CD14-positive monocyte (primary cell): ENCODE results near the gene CFAP299. TPM values are rescaled to one million over a fixed set of nuclear protein-coding genes. Genes with fewer than 3 reads are reported as not detected.

ENCODE experiments used
- DNase-seq, 3 donors: peaks; one replicate each; pipeline ENCODE4 v3.0.0-alpha.2; 2011 to 2022
- H2AFZ ChIP-seq: 2 replicates; pipeline ENCODE4 v1.6.0; 2012; ENCODE audit warnings: mild to moderate bottlenecking, low read depth, low read length, inconsistent platforms; ENCODE audit not compliant: insufficient read depth, poor library complexity, severe bottlenecking
- H3K27ac ChIP-seq, 2 donors: 1 replicate in 1 of 2; 2 replicates in 1 of 2; pipeline ENCODE4 v1.5.1; 2012 to 2013; ENCODE audit warnings: low read length in 2 of 2, control low read depth in 1 of 2, inconsistent platforms in 1 of 2, low read depth in 1 of 2, mild to moderate bottlenecking in 1 of 2
- H3K27me3 ChIP-seq, 2 donors: one replicate each; pipeline versions ENCODE4 v1.6.0 to v1.6.1; 2011 to 2013; ENCODE audit warnings: low read length in 2 of 2; ENCODE audit not compliant: control insufficient read depth in 2 of 2, insufficient read depth in 2 of 2
- H3K36me3 ChIP-seq, 2 donors: replicated peaks in 1 of 2; 1 replicate in 1 of 2; 2 replicates in 1 of 2; pipeline versions ENCODE4 v1.5.1 to v1.6.1; 2012 to 2013; ENCODE audit warnings: low read length in 2 of 2, control low read depth in 1 of 2, inconsistent platforms in 1 of 2, mild to moderate bottlenecking in 1 of 2; ENCODE audit not compliant: insufficient read depth in 2 of 2, control insufficient read depth in 1 of 2
- H3K4me1 ChIP-seq, 2 donors: 1 replicate in 1 of 2; 2 replicates in 1 of 2; pipeline versions ENCODE4 v1.5.1 to v1.6.1; 2012 to 2013; ENCODE audit warnings: low read length in 2 of 2, control low read depth in 1 of 2, inconsistent platforms in 1 of 2, mild to moderate bottlenecking in 1 of 2, moderate library complexity in 1 of 2; ENCODE audit not compliant: insufficient read depth in 2 of 2, control insufficient read depth in 1 of 2
- H3K4me2 ChIP-seq: replicated peaks from 2 replicates; pipeline ENCODE3; 2012; ENCODE audit warnings: low read length, moderate library complexity, mild to moderate bottlenecking; ENCODE audit not compliant: poor library complexity, severe bottlenecking; ENCODE audit errors: extremely low read depth
- H3K4me3 ChIP-seq, 3 experiments: fragments of 200-600 bp in 1 of 3; sonication (generic) in 1 of 3; replicated peaks in 1 of 3; 1 replicate in 2 of 3; 2 replicates in 1 of 3; pipeline ENCODE4 v1.5.1; 2011 to 2013; ENCODE audit warnings: low read length in 3 of 3, mild to moderate bottlenecking in 3 of 3, control low read depth in 2 of 3, low read depth in 2 of 3, inconsistent platforms in 1 of 3, moderate library complexity in 1 of 3
- H3K79me2 ChIP-seq: 2 replicates; pipeline ENCODE4 v1.6.0; 2012; ENCODE audit warnings: mild to moderate bottlenecking, control low read depth, inconsistent platforms, low read length, moderate library complexity; ENCODE audit not compliant: insufficient read depth
- H3K9ac ChIP-seq: 2 replicates; pipeline ENCODE4 v1.6.0; 2017; ENCODE audit warnings: low read length, mild to moderate bottlenecking; ENCODE audit not compliant: insufficient read depth, poor library complexity, severe bottlenecking
- H3K9me3 ChIP-seq, 2 donors: replicated peaks in 1 of 2; 1 replicate in 1 of 2; 2 replicates in 1 of 2; pipeline versions ENCODE4 v1.5.1 to v1.6.1; 2012 to 2013; ENCODE audit warnings: low read length in 2 of 2, control low read depth in 1 of 2; ENCODE audit not compliant: control insufficient read depth in 1 of 2, insufficient read depth in 1 of 2
- H4K20me1 ChIP-seq: 2 replicates; pipeline ENCODE4 v1.6.0; 2012; ENCODE audit warnings: mild to moderate bottlenecking, low read length, control low read depth, moderate library complexity; ENCODE audit not compliant: insufficient read depth
- H3K27ac Mint-ChIP-seq, 7 donors: one replicate each; pipeline ENCODE4 v1.8.0; 2020; ENCODE audit warnings: mild to moderate bottlenecking in 7 of 7, mixed read lengths in 7 of 7, moderate library complexity in 6 of 7, inconsistent platforms in 2 of 7
- H3K27me3 Mint-ChIP-seq, 3 donors: one replicate each; pipeline ENCODE4 v1.8.0; 2021 to 2022; ENCODE audit warnings: low read depth in 3 of 3, mild to moderate bottlenecking in 3 of 3, mixed read lengths in 3 of 3, moderate library complexity in 3 of 3, inconsistent platforms in 1 of 3
- H3K36me3 Mint-ChIP-seq, 2 donors: one replicate each; pipeline ENCODE4 v1.8.0; 2020; ENCODE audit warnings: mixed read lengths in 2 of 2, inconsistent platforms in 1 of 2, mild to moderate bottlenecking in 1 of 2
- H3K4me1 Mint-ChIP-seq: one replicate; pipeline ENCODE4 v1.8.0; 2020; ENCODE audit warnings: mild to moderate bottlenecking, mixed read lengths
- H3K4me3 Mint-ChIP-seq, 2 donors: one replicate each; pipeline ENCODE4 v1.8.0; 2020; ENCODE audit warnings: mild to moderate bottlenecking in 2 of 2, mixed read lengths in 2 of 2, moderate library complexity in 1 of 2
- H3K9me3 Mint-ChIP-seq, 7 donors: one replicate each; pipeline ENCODE4 v1.8.0; 2020 to 2022; ENCODE audit warnings: mixed read lengths in 7 of 7, mild to moderate bottlenecking in 6 of 7, moderate library complexity in 6 of 7, inconsistent platforms in 2 of 7
- WGBS: methylation state at CpG from one replicate; pipeline ENCODE4 v1.1.5; 2013; ENCODE audit warnings: missing lambda C conversion rate; ENCODE audit not compliant: insufficient coverage; 5-methylcytosine and 5-hydroxymethylcytosine counted together
- intact Hi-C, 2 donors: fragments of 100-400 bp; cut with micrococcal nuclease; formaldehyde crosslinking; loops; one replicate each; pipeline versions ENCODE4 v1.15.0 to v1.15.1; 2023
- polyA plus RNA-seq, 3 donors: library from polyadenylated mRNA; depleted of rRNA in 1 of 3; unstranded in 2 of 3; stranded (reverse) in 1 of 3; fragments of 300-500 nt in 2 of 3; fragments of >200 nt in 1 of 3; fragmentation: Illumina TruSeq in 2 of 3; gene quantifications; 1 replicate in 2 of 3; 2 replicates in 1 of 3; pipeline ENCODE4 v1.2.3, GENCODE V29; 2012 to 2021
- TF ChIP-seq, protein P1 (sequence below): fragments of 200-600 bp; IDR thresholded peaks from one replicate; pipeline ENCODE4 v1.8.0; 2022; ENCODE audit warnings: antibody characterized with exemption, mild to moderate bottlenecking

The CFAP299 gene
- polyA plus RNA-seq, 3 donors = not detected

DNA sequence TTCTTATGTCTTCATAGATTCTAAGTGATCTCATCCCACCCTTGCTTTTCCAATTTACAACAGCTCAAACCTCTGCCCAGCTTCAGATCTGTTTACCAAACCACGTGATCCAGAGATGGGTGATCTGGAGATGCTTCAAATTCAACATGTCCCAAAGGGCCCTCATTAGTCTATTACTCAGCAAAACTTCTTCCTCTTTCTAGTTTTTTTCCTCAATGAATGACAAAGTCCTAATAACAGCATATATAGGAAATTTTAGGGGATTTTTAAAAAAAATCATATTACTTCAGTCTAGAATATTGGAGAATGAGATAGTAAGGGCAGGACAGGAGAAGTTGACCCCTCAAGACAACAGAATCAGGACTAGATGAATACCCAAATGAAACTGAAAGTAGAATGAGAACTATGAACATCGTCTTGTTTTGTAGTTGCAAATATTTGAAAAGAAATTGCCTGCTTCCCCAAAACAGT, 127.1 kb downstream of the CFAP299 start:
- TF ChIP-seq, protein P1, sequence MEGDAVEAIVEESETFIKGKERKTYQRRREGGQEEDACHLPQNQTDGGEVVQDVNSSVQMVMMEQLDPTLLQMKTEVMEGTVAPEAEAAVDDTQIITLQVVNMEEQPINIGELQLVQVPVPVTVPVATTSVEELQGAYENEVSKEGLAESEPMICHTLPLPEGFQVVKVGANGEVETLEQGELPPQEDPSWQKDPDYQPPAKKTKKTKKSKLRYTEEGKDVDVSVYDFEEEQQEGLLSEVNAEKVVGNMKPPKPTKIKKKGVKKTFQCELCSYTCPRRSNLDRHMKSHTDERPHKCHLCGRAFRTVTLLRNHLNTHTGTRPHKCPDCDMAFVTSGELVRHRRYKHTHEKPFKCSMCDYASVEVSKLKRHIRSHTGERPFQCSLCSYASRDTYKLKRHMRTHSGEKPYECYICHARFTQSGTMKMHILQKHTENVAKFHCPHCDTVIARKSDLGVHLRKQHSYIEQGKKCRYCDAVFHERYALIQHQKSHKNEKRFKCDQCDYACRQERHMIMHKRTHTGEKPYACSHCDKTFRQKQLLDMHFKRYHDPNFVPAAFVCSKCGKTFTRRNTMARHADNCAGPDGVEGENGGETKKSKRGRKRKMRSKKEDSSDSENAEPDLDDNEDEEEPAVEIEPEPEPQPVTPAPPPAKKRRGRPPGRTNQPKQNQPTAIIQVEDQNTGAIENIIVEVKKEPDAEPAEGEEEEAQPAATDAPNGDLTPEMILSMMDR = no peak
- no peak overlapping the region for H2AFZ ChIP-seq
- Mint-ChIP-seq H3K4me3 (peak overlapping the region; percentile 70 to 84), H3K4me1 (peaks cover 10% of the 10 kb centered on the region), H3K9me3 (peaks cover 0 to 7% (median 2%) of the 10 kb centered on the region in 7 donors), H3K36me3 (no peaks in the 10 kb centered on the region), H3K27me3 (peaks cover 0 to 1% (median 0%) of the 10 kb centered on the region in 3 donors), H3K27ac (peak overlapping the region in 6 of 7 donors; percentile 14 to 79 (median 41))
- no peaks in the 10 kb centered on the region for H3K27me3 ChIP-seq
- H4K20me1 ChIP-seq = no peaks in the 10 kb centered on the region
- H3K36me3 ChIP-seq = no peaks in the 10 kb centered on the region
- H3K79me2 ChIP-seq = no peaks in the 10 kb centered on the region
- no peaks in the 10 kb centered on the region for H3K4me1 ChIP-seq
- peak; percentile 2 to 23 (median 6) for DNase-seq
- WGBS = no CpG with 5 or more reads among the region's 2 CpGs
- H3K4me2 ChIP-seq = peak overlapping the region; percentile 48
- H3K27ac ChIP-seq = peak overlapping the region in 1 of 2 donors; percentile 73
- H3K4me3 ChIP-seq = peak overlapping the region; percentile 19 to 71 (median 55)
- peak overlapping the region; percentile 25 for H3K9ac ChIP-seq
- H3K9me3 ChIP-seq = no peaks in the 10 kb centered on the region
- intact Hi-C loops = no loop called here

DNA sequence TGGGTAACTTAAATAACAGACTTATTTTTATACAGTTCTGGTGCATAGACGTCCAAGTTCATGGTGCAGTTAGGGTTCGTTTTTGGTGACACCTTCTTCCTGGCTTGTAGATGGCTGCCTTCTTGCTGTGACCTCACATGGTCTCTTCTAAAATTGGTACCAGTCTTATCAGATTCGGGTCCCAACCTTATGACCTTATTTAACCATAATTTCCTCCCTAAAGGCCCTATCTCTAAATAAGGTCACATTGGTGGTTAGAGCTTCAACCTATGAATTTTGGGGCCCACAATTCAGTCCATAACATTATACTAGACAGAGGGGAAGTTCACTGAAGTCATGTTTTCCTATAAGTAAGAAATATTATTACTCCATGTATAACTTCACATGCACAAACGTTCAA, 128.0 kb downstream of the CFAP299 start:
- Mint-ChIP-seq H3K36me3 (no peaks in the 10 kb centered on the region), H3K4me3 (no peak overlapping the region), H3K4me1 (peaks cover 10% of the 10 kb centered on the region), H3K27me3 (peaks cover 0 to 2% (median 0%) of the 10 kb centered on the region in 3 donors), H3K9me3 (peaks cover 0 to 7% (median 2%) of the 10 kb centered on the region in 7 donors), H3K27ac (no peak overlapping the region)
- H3K79me2 ChIP-seq = no peaks in the 10 kb centered on the region
- intact Hi-C loops = no loop called here
- H3K4me3 ChIP-seq = no peak overlapping the region
- DNase-seq = no peak
- H3K27ac ChIP-seq = peak overlapping the region in 1 of 2 donors; percentile 73
- H3K9ac ChIP-seq = no peak overlapping the region
- no peak overlapping the region for H3K4me2 ChIP-seq
- TF ChIP-seq, protein P1 = no peak
- H3K9me3 ChIP-seq = no peaks in the 10 kb centered on the region
- H3K36me3 ChIP-seq = no peaks in the 10 kb centered on the region
- no peaks in the 10 kb centered on the region for H3K4me1 ChIP-seq
- no peaks in the 10 kb centered on the region for H3K27me3 ChIP-seq
- no peaks in the 10 kb centered on the region for H4K20me1 ChIP-seq
- no peak overlapping the region for H2AFZ ChIP-seq
- 100% methylated on average over 2 of the region's 4 CpGs for WGBS
